Occipital lobe (tissue), 2 donors: Measurements from ENCODE around the gene EXOC2. TPM values are rescaled to one million over a fixed set of nuclear protein-coding genes. Genes with fewer than 3 reads are reported as not detected.
"Not testable (repeated sequence)": the region's sequence is repeated elsewhere in the genome, so short reads cannot be mapped to it uniquely, and the experiment has no call there.

ENCODE experiments used
- DNase-seq: peaks from one replicate; lab custom pipeline; 2025; lab: John Stamatoyannopoulos, UW
- total RNA-seq: library from RNA; depleted of rRNA; stranded (reverse); fragments of >200 nt; gene quantifications from one replicate; pipeline ENCODE4 v1.2.3, GENCODE V29; 2014

The EXOC2 gene
- total RNA-seq, 1 donor from 2014 or later, result 63.8 TPM

GRCh38 chr6:709471-710056, 16.6 kb upstream of the EXOC2 start:
- no peak for DNase-seq

DNA sequence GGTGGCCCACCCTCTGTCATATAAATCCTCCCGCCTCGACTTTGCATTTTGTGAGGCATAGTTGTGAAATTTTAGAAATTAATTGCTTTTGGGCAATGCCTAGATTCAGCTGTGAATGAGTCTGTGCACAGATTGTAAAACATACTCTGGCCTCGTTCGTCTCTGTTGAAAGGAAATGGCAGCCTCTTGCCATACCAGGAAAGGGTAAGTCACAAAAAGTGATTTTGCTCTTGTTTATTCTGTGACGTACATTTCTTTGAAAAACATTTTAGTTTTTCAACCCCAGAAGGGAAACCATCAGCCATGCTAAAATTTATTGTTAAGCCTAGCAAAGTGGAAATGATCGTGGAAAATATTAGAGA, 15.3 kb upstream of the EXOC2 start:
- no peak for DNase-seq

DNA sequence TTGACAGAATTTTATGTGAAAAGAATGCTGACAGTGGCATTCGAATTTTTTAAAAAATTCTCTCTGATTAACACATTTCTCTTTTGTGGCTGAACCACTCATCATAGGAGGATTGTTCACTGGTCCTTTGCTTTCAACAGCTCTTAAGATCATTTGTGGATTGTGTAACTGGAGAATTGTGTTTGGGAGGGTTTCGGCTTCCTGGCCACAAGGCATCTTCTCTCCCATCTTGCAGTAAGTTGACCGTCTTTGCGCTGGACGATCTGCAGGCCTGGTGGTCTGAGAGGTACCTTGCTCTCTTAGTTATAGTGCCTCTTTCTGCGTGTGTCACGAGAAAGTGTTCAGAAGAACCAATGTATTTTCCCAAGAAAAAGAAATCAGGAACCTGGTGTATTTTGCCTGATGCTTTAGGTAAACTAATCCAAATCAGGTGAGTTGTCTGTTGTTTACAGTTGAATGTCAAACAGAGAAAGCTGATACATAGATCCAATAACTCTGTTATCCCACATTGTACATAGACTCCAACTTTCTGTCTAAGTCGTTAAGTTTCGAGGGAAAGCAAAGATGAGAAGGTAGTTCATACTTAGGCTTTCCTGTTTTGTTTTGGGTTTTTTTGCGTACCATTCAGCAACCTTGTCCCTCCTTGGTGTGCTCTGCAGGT, 14.8 kb upstream of the EXOC2 start:
- no peak for DNase-seq

DNA sequence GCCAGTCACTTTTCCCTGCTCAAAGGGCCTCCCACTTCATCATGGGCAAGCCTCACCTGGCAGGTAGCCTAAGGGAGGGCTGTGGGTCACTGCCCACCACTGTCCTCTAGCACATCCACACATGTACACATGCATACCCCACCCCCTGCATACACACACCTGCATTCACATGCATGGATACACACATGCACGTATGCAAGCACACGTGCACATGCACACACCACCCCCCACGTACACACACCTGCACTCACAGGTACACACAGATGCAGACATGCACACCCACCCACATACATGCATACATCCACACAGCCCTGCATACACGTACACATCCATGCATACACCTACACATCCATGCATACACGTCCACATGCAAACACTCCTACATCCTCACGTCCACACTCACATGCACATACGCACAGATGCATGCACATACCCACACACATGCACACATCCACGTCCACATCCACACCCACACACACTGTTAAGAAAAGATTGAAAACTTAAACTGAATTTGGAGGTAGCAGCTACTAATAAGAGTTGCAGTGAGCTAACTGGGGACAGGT, 14.0 kb upstream of the EXOC2 start:
- DNase-seq, result no peak

DNA sequence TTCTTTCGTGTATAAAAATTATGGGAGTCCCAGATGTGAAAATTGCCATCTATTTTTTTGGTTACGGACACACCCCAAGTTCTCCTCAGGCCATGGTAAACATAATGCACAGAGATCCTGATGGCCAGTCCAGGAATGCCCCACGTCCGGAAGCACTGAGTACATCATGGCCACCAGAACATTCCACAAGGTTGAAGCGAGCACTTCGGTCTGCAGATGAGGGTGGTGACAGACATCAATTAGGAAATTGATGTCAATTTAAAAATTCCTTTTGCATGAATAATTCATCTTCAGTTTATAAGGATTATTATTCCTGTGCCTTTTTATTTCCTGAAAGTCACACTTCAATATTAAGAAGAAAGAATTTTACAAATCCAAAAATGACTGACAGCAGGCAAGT, 13.2 kb upstream of the EXOC2 start:
- DNase-seq, result no peak

- no peak for DNase-seq
These were observed 12.1 kb upstream of the EXOC2 start for GRCh38 chr6:705047-705446.

DNA sequence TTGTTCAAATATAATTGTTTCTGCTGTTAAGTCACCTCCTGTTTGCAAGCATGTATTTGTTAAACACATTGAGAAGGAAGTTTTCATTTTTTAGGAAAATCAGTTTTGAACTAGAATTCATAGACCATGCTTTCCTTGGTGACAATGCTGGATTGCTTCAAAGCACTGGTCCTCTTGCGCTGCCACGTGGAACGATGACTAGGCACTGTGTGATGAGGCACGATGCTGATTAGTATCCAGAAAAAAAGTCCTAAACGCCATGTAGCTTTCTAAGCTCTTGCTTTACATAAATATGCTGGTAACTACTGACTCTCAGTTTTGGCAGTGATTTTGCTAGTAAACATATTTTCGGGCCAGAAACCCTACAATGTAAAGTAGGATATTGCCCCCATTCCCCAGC, 11.1 kb upstream of the EXOC2 start:
- no peak for DNase-seq

DNA sequence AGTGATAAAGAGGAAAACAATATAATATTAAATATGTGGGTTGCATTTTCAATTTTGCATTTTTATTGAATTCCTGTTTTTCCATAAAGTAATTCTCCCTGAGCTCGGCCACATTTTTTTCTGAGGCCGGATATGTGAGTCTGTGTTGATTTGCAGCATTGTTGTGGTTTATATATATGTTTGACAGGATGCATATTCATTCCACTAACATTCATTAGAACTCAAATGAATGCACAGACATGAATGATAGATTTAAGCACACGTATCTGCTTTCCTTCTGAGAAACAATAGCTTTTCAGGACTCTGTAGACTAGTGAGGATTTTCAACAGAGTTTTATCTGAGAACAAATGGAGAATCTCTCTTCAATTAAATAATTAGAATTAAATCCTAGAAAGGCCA, 10.6 kb upstream of the EXOC2 start:
- DNase-seq, result no peak

GRCh38 chr6:701700-702479, 9.0 kb upstream of the EXOC2 start:
- DNase-seq, result no peak

GRCh38 chr6:701215-701614, 8.3 kb upstream of the EXOC2 start:
- DNase-seq, result no peak

- DNase-seq, result no peak
These were observed 7.6 kb upstream of the EXOC2 start for GRCh38 chr6:700490-700889.

- no peak for DNase-seq
These were observed 6.4 kb upstream of the EXOC2 start for GRCh38 chr6:699319-699718.

- not testable (repeated sequence) for DNase-seq
These were observed 1.6 kb upstream of the EXOC2 start for GRCh38 chr6:694431-695126.

DNA sequence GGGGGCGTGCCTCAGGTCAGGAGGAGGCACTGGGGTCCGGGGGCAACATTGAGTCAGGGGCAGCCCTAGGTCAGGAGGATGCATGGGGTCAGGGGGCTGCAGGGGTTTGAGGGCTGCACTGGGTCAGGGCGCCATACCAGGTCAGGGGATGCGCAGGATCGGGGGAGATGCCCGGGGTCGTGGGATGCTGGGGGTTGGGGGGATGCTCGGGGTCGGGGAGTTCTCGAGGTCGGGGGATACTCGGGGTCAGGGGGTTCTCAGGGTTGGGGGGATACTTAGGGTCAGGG, 727 bp upstream of the EXOC2 start:
- no peak for DNase-seq

DNA sequence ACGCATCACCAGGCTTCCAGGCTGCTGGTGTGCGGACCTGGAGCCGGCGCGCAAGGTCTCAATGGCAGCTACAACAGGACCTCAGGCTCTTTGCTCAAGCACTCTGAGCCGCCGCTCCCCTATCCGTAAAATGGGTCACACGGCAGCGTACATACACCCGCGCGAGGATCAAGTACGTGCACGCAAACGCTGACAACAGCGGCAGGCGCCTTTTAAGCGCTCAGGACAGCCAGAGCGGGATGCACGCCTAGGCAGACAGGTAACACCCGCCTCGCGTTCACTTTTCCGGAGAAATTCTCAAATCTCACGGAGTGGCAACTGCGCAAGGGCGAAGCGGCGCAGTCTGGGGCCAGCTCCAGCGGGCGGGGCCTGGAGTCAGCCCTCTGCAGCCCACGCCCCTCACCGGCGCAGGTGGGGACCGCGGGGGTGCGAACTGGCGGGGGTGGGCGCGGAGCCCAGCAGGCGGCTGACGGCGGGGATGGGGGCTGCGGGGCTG, 535 bp downstream of the EXOC2 start:
- peak; percentile 25 for DNase-seq

DNA sequence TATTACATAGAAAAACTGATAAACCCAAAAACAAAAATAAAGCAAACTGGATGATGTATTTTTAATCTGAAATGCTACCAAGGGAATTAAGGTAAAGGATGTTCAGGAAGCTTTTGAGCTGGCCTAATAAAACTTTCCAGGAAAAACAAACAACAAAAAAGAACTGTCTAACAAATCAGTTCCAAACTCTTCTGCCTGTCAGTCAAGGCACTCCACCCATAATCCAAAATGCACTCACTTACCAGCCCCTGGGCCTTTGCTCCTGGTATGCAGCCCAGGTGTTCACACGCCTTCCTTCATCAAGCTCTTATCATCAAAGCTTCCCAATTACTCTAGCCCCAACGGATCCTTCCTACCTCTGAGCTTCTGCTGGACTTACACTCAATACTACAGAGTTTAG, 3.7 kb downstream of the EXOC2 start:
- DNase-seq, result no peak

GRCh38 chr6:686497-686896, 6.4 kb downstream of the EXOC2 start:
- DNase-seq, result no peak

DNA sequence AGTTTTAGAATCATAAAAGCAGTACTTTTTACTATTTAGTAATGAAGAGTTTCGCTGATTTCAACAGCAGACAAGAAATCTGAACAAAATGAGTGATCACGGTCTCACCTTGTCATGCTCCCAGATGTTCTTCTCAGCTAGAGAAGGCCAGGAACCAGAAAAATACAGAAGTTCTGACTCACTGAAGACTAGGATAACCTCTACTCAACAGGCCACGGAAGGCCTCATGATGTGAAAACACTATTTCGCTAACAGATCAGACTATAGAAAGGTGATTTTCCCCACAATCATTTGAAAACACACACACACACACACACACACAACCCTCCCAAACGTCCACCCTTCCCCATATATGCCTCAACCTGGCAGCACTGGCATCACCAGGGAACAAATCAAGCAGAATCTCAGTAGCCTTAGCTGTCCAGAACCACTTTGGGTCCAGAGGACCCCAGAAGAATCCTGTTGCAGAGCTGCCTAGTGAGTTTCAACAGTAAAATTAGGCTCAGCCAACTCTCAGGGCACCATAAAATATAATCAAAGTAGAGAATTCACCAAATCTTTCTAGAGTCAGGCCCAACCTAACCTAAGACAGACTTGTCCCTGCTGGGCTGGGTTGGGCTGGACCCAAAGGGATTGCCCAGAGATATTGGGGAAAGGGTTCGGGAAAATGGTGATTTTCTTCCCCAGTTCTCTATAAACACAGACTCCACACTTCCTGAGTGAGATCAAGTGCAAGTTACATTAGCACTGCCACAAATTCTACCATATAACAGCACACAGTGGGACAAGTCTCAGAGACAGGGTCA, 7.9 kb downstream of the EXOC2 start:
- no peak for DNase-seq

DNA sequence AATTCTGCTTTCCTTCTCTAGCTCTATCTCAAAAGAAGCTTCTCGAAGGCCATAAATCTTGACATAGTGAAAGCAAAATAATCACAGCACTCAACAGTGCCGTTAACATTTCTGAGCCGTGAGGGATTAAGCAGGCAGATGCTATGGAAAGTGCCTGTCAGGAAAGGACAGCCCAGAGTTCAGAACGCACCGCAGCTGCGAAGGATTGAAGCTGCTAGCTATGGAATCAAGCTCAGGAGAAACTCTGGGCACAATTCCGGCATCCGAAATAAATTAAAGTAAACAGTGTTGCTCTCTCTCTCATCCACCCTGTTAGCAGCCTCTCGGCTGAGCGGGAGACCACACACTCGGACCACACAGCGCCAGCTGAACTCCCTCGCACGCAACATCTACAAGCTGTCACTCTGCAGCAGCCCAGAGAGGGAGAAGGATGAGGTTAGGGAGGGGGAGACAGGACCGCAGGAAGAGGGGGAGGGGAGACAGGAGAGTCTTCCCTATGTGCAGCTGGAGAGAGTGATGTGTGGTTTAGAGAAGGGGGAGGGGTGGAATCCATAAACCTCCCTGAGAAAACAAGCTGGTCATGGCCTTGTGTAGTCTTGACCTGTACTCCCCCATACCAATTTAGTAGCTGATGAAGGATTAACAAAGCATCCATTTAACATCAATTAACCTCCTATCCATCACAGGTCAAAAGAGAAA, 9.0 kb downstream of the EXOC2 start:
- no peak for DNase-seq

DNA sequence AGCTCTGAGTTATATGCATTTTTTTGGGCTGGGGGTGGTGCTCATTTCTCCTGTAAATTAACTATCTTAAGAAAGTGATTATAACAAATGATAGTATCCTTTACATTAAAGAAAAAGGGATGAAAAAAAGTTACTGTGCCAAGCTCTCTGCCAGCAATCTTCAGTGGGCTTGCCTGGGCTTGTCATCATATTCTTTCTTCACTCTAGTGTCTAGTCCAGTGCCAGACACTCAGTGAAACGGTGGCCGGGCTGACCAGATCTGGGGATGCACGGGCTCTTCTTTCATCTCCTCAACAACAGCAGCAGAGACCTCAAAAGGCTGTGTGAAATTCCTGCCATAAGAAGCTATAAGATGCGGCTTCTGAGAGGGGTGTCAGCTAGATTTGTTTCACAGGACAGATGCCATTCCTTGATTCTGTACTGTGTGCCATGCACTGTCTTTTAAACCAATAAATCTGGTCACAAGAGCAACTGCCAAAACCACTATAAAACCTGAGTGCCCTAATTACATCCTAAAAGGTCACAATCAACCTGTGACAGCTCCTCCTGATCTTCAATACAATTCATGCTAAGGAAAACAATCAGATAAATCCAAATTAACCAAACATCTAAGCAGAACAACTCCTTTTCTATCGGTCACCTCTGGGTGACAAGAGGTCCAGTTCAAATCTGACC, 12.1 kb downstream of the EXOC2 start:
- DNase-seq, result no peak
